ENCODE results near the gene FOXP1.
A peak's percentile ranks its signal among the peaks of the same experiment; 100 is the strongest.

The FOXP1 gene

DNA sequence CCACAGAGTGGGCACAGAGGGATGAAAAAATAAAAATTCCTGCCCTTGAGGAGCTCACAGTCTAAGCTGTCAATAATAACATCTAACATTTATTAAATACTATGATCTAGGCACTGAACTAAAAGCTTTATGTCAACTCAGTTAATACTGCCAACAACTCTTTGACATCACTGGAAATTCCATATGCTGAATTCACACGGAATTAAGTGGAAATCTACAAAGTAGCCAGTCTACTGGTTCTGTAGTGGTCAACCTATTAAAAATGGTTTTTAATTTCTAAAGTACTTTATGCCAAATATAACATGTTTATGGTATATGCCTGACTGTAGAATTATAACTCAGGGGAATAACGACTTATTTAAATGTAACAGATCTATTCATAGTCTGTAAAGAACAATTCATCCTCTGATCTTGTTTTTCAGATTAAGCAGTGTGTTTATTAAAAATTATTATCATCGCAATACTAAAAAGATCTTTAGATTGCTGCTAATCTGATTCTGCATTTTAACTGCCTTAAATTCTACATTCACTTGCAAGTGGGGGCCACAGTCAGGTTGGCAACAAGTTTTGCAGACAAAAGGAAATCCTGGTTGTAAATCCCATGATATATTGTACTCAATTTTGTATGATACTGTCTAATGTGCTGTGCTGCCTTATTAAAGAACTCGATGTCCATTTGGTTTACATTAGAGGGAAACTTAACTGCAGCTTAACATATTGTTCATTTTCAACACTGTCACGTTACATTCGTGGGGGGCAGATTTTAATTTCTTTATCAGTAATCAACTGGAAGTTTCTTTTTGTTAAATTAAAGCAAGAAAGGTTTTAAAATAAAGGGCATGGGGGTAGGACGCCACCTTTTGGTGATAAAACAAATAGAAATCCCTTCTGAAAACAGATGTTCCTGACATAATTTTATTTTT, 2.6 kb upstream of the FOXP1 start:
- peak; percentile 71 for FAIRE-seq

DNA sequence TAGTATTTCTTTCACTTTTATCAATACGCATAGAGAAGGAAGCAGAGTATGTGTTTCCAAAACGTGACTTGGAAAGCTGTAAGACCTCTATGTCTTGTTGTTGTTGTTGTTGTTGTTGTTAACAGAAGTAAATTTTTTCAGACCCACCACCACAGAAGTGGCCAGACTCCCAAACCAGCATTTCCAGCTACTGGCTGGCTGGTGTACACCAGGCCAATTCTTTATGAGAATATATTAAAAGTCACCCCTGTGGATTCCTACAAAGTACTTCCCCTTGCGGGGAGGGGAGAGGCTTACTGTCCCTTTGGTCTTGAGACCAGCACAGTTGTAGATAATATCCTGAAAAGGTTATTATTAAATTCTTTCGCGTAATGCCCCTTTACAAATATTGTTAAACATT, 1.6 kb upstream of the FOXP1 start:
- FAIRE-seq: no peak

GRCh38 chr3:71584394-71585011, 975 bp upstream of the FOXP1 start:
- FAIRE-seq: no peak

DNA sequence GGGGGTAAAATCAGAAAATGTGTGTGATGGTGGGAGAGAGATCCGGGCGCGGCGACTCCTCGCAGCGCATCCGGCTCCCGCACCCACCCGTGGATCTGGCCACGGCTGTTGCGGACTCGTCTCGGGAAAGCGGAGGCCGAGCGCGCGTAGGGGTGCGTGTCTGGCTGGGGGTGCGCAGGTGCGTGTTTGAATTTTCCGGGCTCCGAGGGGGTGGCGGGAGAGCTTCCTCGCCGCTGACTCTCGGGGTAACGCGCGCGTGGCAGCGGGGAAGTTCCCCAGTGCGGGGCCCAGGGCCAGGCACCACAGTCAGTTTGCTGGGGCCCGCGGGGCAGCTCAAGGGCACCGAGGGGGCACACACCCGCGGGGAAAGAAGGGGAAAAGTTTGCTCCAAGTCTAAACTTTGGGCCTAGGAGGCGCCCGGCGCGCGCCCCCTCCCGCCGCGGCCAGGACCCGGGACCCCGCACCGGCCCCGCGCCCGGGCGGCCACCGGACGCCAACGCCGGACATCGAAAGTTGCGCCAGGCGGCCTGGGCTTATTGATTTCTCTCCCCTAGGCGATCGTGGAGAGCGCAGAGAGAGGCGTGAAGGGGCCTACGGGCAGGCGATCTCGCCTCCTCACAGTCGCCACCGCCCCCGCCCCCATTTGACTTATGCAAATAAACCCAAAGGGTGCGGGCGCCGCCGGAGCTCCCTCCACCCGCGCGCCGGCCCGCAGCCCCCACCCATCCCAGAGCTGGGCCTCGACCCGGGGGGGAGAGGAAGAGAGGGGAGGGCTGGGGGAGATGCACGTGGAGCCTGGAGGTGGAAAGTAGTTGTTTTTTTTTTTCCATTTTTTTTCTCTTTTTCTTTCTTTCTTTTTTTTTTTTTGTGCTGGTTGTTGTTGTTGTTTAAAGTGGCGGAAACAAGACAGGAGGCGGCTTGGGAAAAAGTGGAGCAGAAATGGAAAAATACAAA, 639 bp downstream of the FOXP1 start:
- no peak for FAIRE-seq

GRCh38 chr3:71582036-71582611, 1.4 kb downstream of the FOXP1 start:
- no peak for FAIRE-seq

- FAIRE-seq: no peak
Observed at GRCh38 chr3:71581457-71582035, 2.0 kb downstream of the FOXP1 start.

DNA sequence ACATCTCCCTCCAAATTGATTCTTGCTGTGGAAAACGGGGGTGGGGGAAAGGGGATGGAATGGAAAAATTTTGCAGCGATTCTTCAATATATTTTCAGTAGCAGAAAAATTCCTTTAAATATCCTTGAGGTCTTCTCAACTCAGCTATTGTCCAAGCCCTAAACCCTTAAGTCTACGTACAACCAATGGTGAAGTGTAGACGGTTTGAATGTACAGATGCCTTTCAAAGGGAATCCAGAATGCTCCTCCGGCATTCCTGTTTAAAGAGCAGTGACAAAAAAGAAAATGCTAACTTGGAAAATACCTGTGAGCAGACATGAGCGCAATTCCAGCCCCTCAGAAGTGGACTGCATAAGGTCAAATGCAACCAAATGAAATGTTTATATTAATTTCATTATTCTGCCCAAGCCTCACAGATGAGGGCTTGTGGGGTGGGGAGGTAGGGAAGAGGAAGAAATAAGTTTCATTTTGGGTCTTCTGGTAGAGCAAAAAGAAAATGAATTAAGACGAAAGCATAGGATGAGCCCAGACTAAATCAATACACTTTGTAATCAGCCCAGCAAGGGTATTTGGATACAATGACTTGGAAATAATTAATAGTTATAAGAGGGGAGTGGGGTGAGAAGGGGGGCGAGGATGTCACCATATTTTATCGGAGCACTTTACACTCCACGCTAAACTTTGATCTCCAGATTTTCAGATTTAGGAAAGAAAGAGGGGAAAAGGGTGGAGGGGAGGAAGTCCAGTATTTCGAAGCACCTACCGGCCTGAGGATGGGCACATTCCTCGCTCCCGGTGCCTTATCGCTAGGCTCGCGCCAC, 2.7 kb downstream of the FOXP1 start:
- no peak for FAIRE-seq

- no peak for FAIRE-seq
Observed at GRCh38 chr3:71579935-71580406, 3.6 kb downstream of the FOXP1 start.

DNA sequence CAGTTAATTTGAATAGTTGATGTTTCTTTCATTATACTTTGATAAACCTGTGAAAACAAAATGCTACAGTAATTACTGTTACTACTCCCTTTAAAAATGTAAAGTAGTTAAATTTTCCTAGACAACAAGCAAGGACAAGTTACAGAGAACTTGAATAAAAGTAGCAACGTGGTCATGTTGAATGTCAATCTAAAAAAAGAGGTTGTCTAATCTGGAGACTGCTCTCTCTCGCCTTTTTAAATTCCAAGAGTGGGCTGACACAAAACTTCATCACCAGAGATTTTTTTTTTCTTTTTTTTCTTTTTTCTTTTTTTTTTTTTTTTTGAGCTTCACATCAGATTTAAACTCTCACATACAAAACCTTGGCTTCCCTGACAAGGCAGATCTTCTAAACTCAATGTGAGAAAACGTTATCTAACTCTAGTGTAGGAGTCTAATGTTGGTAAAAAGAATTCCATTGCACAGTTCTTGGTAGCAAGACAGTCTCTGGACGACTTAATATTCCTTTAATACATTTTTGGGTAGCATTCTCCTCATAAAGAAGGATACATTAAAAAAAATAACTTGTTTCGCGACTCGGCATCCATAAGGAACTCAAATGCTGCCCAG, 4.1 kb downstream of the FOXP1 start:
- FAIRE-seq: no peak

- no peak for FAIRE-seq
Observed at GRCh38 chr3:71578054-71578751, 5.3 kb downstream of the FOXP1 start.

DNA sequence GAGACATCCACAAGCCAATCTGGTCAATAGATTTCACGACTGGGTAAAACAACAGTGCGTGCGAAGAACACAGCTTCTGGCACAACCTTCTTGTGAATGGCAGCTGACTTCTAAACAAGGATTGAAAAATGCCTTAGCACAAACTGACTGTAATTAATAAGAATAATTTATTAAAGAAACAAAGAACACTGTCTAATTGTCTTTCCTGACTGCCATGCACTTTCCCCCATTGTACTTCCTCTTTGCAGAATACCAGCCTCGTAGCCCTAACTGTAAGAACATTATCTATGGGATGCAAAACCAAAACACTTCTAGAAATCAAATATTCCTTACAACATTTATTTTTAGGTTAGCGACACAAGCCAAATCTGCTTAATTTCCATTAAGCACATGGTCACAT, 6.5 kb downstream of the FOXP1 start:
- no peak for FAIRE-seq

DNA sequence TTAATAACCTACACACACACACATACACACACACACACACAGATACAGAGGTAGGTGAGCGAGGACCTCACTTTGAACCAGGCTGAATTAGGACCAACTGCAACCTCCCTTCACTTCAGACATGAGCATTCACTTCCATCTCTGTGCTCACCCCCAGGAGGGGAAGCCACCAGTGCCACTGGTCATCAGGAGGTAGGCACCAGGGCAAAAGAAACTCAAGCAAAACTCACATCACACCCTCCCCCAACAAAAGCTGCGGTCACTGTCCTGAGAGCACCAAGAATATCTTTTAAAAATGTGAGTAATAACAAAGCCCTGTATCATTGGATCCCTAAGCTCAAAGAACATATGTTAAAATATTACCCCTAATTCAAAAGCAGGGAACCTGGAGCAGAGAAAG, 8.1 kb downstream of the FOXP1 start:
- no peak for FAIRE-seq

- FAIRE-seq: no peak
Observed at GRCh38 chr3:71573181-71573580, 10.3 kb downstream of the FOXP1 start.

GRCh38 chr3:71570546-71570945, 13.0 kb downstream of the FOXP1 start:
- FAIRE-seq: no peak

- FAIRE-seq: no peak
Observed at GRCh38 chr3:71568207-71568606, 15.3 kb downstream of the FOXP1 start.

GRCh38 chr3:71566776-71567175, 16.8 kb downstream of the FOXP1 start:
- no peak for FAIRE-seq

DNA sequence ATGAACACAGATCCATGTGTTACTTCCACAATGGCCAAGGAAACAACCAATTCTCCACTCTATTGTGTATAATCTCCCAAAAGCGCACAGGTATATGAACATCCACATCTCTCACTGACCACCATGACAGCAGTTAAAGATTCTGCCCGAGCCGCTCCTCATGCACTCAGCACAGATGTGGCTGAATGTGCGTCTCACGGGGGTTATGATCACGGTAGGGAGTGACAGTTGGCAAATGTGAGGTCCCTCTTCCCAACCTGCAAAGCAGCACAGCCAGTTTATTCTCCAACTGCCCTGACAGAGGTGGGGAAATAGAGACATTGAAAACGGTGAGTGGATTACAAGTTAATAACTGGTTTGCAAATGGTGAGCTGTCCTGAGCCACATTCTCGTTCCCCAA, 17.6 kb downstream of the FOXP1 start:
- no peak for FAIRE-seq

GRCh38 chr3:71565316-71565715, 18.2 kb downstream of the FOXP1 start:
- FAIRE-seq: no peak

DNA sequence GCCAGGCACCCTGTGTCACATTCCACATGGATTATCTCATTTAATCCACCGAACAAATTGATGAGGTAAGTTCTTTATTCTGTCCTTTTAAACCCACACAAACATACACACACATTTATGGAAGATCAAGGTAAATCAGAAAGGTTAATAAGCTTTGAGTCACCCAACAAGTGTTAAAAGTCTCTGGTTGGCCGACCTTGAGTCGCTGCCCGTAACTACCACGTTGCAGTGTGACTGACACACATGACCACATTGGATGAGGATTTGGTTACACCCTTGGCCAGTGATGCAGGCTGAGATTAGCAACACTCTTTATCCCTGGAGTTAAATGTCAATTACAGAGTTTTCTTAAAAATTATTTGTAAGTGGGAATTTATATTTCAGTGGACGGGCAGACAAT, 19.2 kb downstream of the FOXP1 start:
- FAIRE-seq: no peak

GRCh38 chr3:71563827-71564226, 19.7 kb downstream of the FOXP1 start:
- no peak for FAIRE-seq

Measured in A204.1 (cell line).